ENCODE results near the gene NCKIPSD.

The NCKIPSD gene

GRCh38 chr3:48644898-48645760, 40.6 kb downstream of the NCKIPSD start:
- DNase-seq: no peak

- no peak for DNase-seq
Measured at GRCh38 chr3:48642605-48643004, 43.1 kb downstream of the NCKIPSD start.

GRCh38 chr3:48641396-48641795, 44.3 kb downstream of the NCKIPSD start:
- DNase-seq: no peak

- DNase-seq: no peak
Measured at GRCh38 chr3:48639944-48640606, 45.6 kb downstream of the NCKIPSD start.

DNA sequence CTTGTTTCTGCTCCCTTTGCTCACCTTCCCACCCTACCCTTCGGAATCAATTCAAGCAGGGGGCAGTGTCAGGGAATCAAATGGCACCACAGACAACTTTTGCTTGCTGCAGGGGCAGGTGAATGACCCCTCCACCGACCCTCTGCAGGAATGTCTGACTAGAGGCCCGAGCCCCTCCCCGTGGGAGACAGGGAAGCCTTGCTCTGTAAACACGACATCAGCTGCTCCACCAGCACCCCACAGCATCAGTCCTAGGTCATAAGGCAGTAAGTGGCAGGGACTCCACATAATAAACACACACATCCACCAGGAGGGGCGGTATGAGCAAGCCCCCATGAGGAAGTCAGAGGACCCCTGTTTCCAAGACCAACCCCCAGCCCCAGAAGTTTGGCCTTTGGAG, 48.4 kb downstream of the NCKIPSD start:
- DNase-seq: no peak

DNA sequence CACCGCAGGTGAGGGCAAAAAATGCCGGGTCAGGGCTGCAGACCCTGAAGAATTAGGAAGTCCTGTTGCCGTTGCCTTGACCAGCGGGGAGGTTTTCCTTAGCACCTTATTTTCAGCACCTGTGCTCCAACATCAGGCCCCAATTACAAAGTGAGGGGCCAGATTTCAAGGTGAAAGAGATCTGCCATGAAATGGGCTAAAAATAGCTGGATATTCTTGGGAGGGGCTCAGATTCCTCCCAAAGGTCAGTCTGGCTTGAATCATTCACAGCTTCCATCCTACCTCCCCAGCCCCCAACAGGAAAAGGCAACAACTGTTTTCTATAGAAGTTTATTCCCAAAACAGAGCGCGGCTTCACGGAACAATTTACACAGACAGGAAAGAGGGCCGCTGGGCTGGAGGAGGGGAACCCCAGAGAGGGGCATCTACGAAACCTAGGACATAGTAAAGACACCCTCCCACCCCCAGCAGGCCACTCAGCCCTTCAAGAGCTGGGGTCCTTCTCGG, 49.5 kb downstream of the NCKIPSD start:
- DNase-seq: no peak

- DNase-seq: peak; percentile 97
Measured at GRCh38 chr3:48635222-48636021, 50.3 kb downstream of the NCKIPSD start, which contains the start of gene SLC26A6. Gene SLC26A6 (minus strand): TSS chr3:48635461. CDS start chr3:48635393, 68 bp downstream.

- peak; percentile 81 for DNase-seq
Measured at GRCh38 chr3:48634661-48635221, 51.0 kb downstream of the NCKIPSD start.

DNA sequence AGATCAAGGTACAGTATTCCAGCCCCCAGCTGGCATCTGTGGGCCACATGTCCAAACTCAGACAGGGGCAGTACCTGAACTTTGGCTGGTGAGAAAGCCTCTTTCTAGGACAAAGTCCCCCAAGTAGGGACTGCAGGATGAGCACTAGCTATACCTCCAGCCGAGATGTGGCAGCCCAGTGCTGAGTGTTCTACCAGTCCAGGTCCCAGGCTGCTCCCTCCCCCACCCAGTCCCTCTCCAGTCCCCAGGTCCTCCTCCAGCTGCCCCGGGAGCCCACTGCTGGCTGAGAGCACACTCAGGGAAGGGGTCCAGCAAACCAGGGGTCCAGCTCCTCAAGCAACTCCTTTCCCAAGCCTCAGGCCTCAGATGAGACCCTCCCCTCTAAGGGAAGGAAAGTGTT, 52.0 kb downstream of the NCKIPSD start:
- DNase-seq: no peak

GRCh38 chr3:48633256-48633655, 52.5 kb downstream of the NCKIPSD start:
- DNase-seq: no peak

DNA sequence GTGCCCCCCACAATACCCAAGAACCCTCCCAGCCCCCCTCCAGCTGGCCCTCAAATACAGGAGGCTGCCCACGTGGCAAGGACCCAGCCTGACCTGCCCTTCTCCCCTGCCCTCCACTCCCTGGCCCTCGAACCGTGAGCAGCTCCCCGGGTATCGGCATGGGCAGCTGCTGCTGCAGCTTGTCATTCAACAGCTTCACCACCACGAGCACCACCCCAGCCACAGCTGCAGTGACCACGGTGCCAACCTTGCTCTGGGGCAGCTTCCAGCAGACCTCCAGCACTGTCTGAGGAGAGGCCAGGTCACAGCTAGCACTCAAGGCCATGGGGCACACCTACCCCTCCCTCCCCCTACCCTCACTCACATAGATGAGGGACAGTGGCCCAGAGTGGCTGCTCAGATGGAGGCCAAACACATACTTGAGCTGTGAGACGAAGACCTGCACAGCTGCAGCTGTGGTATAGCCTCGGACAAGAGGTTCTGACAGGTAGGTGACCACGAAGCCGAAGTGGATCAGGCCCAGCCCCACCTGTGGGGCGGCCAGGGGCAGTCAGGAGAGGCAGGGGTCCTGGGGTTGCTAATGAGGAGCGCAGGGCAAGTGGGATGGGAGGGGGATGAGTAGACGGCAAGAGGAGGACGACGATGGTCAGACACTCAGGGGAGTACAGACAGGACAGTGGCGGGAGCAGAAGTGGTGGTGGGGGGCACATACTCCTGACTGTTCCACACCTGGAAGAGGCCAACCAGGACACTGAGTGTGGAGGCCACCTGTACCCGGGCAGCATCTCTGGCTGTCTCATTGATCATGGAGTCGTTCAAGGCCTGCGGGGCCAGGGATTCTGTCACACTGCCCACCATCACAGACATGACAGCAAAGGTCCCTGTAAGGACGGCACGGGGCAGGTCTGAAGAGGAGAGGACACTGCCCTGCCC, 53.9 kb downstream of the NCKIPSD start:
- DNase-seq: no peak

GRCh38 chr3:48630833-48631232, 54.9 kb downstream of the NCKIPSD start:
- no peak for DNase-seq

DNA sequence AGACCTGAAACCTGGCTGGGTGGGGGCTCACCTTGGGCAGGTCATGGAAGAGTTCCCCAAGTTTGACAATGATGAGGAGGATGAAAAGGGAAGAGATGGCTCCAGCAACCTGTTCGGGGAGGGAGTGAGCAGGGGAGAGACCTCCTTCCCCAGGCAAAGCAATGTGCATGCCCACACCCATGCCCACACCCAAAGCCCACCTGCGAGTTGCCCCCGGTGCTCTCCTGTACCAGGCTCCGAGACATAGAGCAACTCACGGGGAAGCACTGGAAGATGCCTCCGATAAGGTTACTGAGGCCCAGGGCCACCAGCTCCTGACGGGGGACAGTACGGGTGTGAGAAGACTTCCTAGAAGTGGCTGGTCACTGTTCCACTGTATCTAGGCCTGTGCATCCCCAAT, 55.3 kb downstream of the NCKIPSD start:
- no peak for DNase-seq

- DNase-seq: no peak
Measured at GRCh38 chr3:48629894-48630293, 55.8 kb downstream of the NCKIPSD start.

- DNase-seq: no peak
Measured at GRCh38 chr3:48628277-48629017, 57.3 kb downstream of the NCKIPSD start.

- no peak for DNase-seq
Measured at GRCh38 chr3:48625600-48625999, 60.1 kb downstream of the NCKIPSD start.

DNA sequence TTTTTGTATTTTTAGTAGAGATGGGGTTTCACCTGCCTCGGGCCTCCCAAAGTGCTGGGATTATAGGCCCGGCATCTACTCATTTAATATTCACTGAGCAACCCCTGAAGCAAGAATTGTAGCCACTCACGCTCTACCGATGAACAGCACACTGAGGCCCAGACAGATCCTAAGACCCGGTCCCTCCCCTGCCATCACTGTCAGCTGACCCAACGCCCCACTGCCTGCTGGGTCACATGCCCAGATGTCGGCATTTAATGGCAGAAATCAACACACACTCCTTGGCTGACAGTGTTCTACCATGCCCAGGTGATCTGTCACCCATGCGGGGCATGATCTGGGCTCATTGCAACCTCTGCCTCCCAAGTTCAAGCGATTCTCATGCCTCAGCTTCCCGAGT, 60.9 kb downstream of the NCKIPSD start:
- DNase-seq: no peak

GRCh38 chr3:48623851-48624547, 61.7 kb downstream of the NCKIPSD start:
- no peak for DNase-seq
